Muscle of leg (tissue), 11 donors: ENCODE data around the gene IL17B. TPM values are rescaled to one million over a fixed set of nuclear protein-coding genes. Genes with fewer than 3 reads are reported as not detected.

Experiments
- DNase-seq: peaks from one replicate; pipeline ENCODE4 v3.0.0; 2013
- H3K27ac ChIP-seq: one replicate; pipeline ENCODE4 v1.5.1; 2013; ENCODE audit warnings: mild to moderate bottlenecking, low read length, control low read depth
- H3K27me3 ChIP-seq: one replicate; pipeline ENCODE4 v1.6.1; 2013; ENCODE audit warnings: low read length; ENCODE audit not compliant: control insufficient read depth, insufficient read depth
- H3K36me3 ChIP-seq: one replicate; pipeline ENCODE4 v1.6.1; 2013; ENCODE audit warnings: low read length; ENCODE audit not compliant: control insufficient read depth, insufficient read depth
- H3K4me1 ChIP-seq: one replicate; pipeline ENCODE4 v1.6.1; 2013; ENCODE audit warnings: low read length; ENCODE audit not compliant: control insufficient read depth, insufficient read depth
- H3K4me3 ChIP-seq: one replicate; pipeline ENCODE4 v1.5.1; 2013; ENCODE audit warnings: low read length, control low read depth
- H3K9me3 ChIP-seq: replicated peaks from 2 replicates; pipeline ENCODE4 v1.6.1; 2013; ENCODE audit warnings: low read depth, low read length; ENCODE audit not compliant: control insufficient read depth
- WGBS: methylation state at CpG from one replicate; pipeline ENCODE4 v1.1.5; 2013; ENCODE audit warnings: missing lambda C conversion rate; ENCODE audit not compliant: insufficient coverage; 5-methylcytosine and 5-hydroxymethylcytosine counted together
- polyA plus RNA-seq, 8 donors: library from polyadenylated mRNA; unstranded; fragments of 120-200 nt; gene quantifications; one replicate each; pipeline versions ENCODE4 v1.2.1 to v1.2.3, GENCODE V29; 2013; ENCODE audit warnings: inconsistent platforms in 1 of 8, low replicate concordance in 1 of 8; ENCODE audit not compliant: insufficient read length in 8 of 8, insufficient read depth in 1 of 8
- total RNA-seq: library from RNA; stranded (reverse); fragments of 120-200 nt; gene quantifications from one replicate; pipeline ENCODE4 v1.2.4, GENCODE V29; 2013

Gene IL17B
- total and polyA plus RNA-seq, 9 donors: 151 to 423 (median 289) TPM

GRCh38 chr5:149408252-149409099, 29.4 kb upstream of the IL17B start:
- H3K4me3 ChIP-seq: peak overlapping the region; percentile 45
- no peak for DNase-seq
- no peaks in the 10 kb centered on the region for H3K9me3 ChIP-seq
- peaks cover 10% of the 10 kb centered on the region for H3K36me3 ChIP-seq
- H3K27me3 ChIP-seq: no peaks in the 10 kb centered on the region
- peak overlapping the region; percentile 74 for H3K27ac ChIP-seq
- peaks cover 29% of the 10 kb centered on the region for H3K4me1 ChIP-seq
- WGBS: 83% methylated on average over 9 of the region's 12 CpGs

GRCh38 chr5:149407323-149408251, 28.5 kb upstream of the IL17B start:
- 29% methylated on average over 9 of the region's 11 CpGs for WGBS
- Histone ChIP-seq H3K27ac (peak overlapping the region; percentile 74), H3K36me3 (peaks cover 10% of the 10 kb centered on the region), H3K9me3 (no peaks in the 10 kb centered on the region), H3K4me3 (peak overlapping the region; percentile 45), H3K4me1 (peaks cover 26% of the 10 kb centered on the region), H3K27me3 (no peaks in the 10 kb centered on the region)
- peak; percentile 57 for DNase-seq

- Histone ChIP-seq H3K4me1 (peaks cover 26% of the 10 kb centered on the region), H3K9me3 (no peaks in the 10 kb centered on the region), H3K27me3 (no peaks in the 10 kb centered on the region), H3K36me3 (peaks cover 5% of the 10 kb centered on the region), H3K4me3 (peak overlapping the region; percentile 45), H3K27ac (peak overlapping the region; percentile 74)
- WGBS: 9% methylated on average over 3 of the region's 4 CpGs
- no peak for DNase-seq
These were observed 27.9 kb upstream of the IL17B start for GRCh38 chr5:149406979-149407306.

DNA sequence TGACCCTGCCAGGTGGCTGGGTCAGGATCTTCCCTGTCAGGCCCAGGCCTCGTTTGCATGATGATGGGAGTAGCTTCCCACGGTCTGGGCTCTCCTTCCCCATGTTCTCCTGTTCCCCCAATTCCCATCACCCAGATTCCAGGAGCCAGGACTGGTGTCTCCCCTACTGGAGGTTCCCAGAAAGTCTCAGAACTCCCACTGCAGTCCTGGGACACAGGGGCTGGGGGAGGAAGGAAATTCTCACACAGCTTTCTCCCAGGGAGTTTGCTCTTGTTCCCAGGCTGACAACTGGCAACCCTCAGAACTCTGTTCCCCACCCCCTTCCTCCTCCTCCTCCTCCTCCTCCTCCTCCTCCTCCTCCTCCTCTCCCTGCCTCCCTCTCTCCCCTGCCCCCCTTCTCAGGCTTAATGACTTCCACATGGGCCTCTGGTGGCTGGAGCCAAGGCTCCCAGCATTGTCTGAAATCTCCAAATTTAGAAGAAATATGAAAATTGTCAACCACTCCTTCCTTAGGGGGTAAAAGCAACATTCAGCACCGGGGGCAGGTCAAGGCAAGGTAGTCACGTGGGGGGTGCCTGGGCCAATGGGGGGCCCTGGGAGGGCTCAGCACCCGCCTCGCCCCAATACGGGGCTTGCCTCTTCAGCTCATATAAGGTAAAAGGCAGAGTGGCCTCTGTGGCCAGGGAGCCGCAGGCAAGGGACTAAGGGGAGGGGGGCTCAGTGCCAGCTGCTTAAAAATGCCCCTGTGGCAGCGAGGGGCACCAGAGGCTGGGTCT, 27.3 kb upstream of the IL17B start:
- 6% methylated on average over 4 of the region's 9 CpGs for WGBS
- peaks cover 4% of the 10 kb centered on the region for H3K36me3 ChIP-seq

GRCh38 chr5:149405550-149406202, 26.6 kb upstream of the IL17B start:
- Histone ChIP-seq H3K9me3 (no peaks in the 10 kb centered on the region), H3K27ac (peak overlapping the region; percentile 65), H3K4me1 (peaks cover 29% of the 10 kb centered on the region), H3K4me3 (no peak overlapping the region), H3K27me3 (no peaks in the 10 kb centered on the region), H3K36me3 (peaks cover 1% of the 10 kb centered on the region)
- DNase-seq: no peak
- WGBS: 72% methylated on average over 14 of the region's 16 CpGs

More for the DNA sequence above, 27.3 kb upstream of the IL17B start:
- peak; percentile 94 for DNase-seq
- Histone ChIP-seq H3K4me1 (peaks cover 26% of the 10 kb centered on the region), H3K27me3 (no peaks in the 10 kb centered on the region), H3K27ac (peak overlapping the region; percentile 74), H3K4me3 (peak overlapping the region; percentile 45), H3K9me3 (no peaks in the 10 kb centered on the region)

DNA sequence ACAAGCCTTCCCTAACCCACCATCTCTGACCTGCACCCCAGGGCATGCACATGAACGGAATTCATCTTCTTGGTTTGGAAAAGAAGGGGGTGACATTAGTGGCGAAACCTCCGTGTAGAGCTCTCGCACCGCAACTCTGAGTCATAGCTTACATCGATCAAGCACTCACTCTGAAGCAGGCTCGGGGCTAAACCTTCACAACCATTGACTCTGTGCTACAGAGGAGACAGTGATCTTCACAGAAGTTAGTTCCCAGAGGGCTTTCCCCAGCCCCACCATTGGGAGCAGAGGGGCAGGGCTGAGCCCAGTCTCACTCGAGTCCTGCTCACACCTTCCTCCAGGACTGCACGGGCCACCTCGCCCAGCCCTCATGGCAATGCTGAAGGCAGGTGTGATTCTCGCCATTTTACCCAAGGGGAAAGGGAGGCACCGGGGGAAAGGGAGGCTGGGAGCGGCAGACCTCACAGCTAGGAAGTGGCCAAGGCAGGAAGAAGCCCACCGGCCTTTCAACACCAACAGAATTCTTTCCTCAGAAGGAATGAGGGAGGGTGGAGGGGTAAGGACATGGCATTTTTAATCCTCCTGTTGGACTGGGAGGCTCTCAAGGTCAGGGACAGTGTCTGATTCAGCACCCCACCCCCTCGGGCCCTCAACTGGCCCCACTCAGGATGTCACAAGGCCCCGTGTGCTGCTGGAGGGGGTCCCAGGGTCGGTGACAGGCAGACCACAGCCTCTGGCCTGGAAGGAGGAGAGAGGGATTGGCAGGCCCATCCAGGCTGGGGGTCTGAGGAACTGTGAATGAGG, 25.9 kb upstream of the IL17B start:
- peaks cover 36% of the 10 kb centered on the region for H3K4me1 ChIP-seq
- WGBS: 66% methylated on average over 5 of the region's 17 CpGs
- no peak overlapping the region for H3K4me3 ChIP-seq
- DNase-seq: no peak
- peak overlapping the region; percentile 65 for H3K27ac ChIP-seq
- H3K36me3 ChIP-seq: no peaks in the 10 kb centered on the region
- no peaks in the 10 kb centered on the region for H3K27me3 ChIP-seq
- no peaks in the 10 kb centered on the region for H3K9me3 ChIP-seq

GRCh38 chr5:149403923-149404745, 25.0 kb upstream of the IL17B start:
- Histone ChIP-seq H3K9me3 (no peaks in the 10 kb centered on the region), H3K27ac (no peak overlapping the region), H3K4me1 (peaks cover 40% of the 10 kb centered on the region), H3K27me3 (no peaks in the 10 kb centered on the region), H3K4me3 (no peak overlapping the region), H3K36me3 (no peaks in the 10 kb centered on the region)
- 76% methylated on average over 8 of the region's 15 CpGs for WGBS
- no peak for DNase-seq

GRCh38 chr5:149402291-149402690, 23.2 kb upstream of the IL17B start:
- Histone ChIP-seq H3K36me3 (no peaks in the 10 kb centered on the region), H3K27ac (no peak overlapping the region), H3K27me3 (no peaks in the 10 kb centered on the region), H3K4me1 (peaks cover 35% of the 10 kb centered on the region), H3K9me3 (no peaks in the 10 kb centered on the region), H3K4me3 (no peak overlapping the region)
- WGBS: 100% methylated on average over 1 of the region's 3 CpGs
- no peak for DNase-seq
